ENCODE measurements around the gene MAPK10.

The MAPK10 gene

DNA sequence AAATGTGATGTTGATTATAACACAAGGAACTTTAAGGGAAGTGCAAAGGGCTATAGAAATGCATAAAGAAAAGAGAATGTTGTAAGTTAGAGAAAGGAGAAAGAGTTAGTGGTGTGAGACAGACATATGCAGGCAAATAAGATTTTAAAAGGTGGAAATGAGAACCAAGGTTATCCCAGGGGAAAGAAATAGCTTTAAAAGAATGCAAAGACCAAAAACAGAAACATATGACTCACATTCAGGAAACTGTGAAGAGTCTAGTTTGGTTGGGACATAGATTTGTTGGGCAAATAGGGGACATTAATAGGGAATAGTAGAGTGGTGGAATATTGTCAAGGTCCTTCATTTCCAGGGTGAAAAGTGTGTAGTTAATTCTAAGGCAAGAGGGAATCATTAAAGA, 52.4 kb downstream of the MAPK10 start:
- no peak overlapping the region for H3K4me3 ChIP-seq (ENCODE audit: low read depth, low read length)
- no peak for DNase-seq (ENCODE audit: low read depth)
- TF ChIP-seq, protein P1, sequence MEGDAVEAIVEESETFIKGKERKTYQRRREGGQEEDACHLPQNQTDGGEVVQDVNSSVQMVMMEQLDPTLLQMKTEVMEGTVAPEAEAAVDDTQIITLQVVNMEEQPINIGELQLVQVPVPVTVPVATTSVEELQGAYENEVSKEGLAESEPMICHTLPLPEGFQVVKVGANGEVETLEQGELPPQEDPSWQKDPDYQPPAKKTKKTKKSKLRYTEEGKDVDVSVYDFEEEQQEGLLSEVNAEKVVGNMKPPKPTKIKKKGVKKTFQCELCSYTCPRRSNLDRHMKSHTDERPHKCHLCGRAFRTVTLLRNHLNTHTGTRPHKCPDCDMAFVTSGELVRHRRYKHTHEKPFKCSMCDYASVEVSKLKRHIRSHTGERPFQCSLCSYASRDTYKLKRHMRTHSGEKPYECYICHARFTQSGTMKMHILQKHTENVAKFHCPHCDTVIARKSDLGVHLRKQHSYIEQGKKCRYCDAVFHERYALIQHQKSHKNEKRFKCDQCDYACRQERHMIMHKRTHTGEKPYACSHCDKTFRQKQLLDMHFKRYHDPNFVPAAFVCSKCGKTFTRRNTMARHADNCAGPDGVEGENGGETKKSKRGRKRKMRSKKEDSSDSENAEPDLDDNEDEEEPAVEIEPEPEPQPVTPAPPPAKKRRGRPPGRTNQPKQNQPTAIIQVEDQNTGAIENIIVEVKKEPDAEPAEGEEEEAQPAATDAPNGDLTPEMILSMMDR (IDR thresholded peaks at IDR 0.05; ENCODE audit: low read depth, low read length, missing control alignments): no peak

GRCh38 chr4:86306816-86307215, 53.0 kb downstream of the MAPK10 start:
- DNase-seq (ENCODE audit: low read depth): no peak
- H3K4me3 ChIP-seq (ENCODE audit: low read depth, low read length): no peak overlapping the region

DNA sequence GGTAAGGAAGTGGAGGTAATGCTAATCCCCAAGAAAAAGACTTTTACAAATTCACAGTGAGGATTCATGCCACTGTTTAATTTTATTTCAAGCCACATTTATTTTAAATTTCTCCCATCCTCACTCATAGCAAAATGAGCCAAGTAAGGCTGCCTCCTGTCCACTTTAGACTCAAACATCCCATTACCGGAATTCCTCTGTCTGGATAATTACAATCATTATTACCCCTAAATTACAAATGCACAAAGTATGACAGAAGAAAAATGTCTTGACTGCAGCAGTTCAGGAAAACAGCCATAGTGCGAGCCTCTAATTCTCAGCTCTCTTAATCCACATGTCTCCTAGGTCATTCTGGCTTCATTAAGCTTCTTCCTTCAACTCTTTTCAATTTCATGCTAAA, 57.0 kb downstream of the MAPK10 start:
- H3K4me3 ChIP-seq (ENCODE audit: low read depth, low read length): no peak overlapping the region
- TF ChIP-seq, protein P1 (IDR thresholded peaks at IDR 0.05; ENCODE audit: low read depth, low read length, missing control alignments): no peak
- DNase-seq (ENCODE audit: low read depth): no peak

More at GRCh38 chr4:86306816-86307215, 53.0 kb downstream of the MAPK10 start:
- TF ChIP-seq, protein P1 (IDR thresholded peaks at IDR 0.05; ENCODE audit: low read depth, low read length, missing control alignments): no peak

DNA sequence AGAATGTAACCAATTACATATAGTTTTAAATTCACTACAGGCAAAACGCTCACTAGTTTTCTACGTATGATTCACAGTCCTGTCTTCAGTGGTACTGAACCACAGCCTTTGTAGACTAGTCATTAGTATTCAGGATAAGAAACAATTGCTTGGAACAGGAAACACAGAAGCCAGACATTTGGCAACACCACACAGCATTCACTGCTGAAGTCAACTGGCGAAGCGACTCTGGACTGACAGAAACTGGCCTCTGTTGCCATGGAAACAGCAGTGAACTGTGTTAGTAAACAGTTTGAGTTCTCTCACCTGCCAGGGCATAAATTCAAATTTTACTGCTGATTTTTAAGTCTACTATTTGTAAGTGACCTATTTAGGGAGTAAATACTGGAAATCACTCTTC, 57.6 kb downstream of the MAPK10 start:
- DNase-seq (ENCODE audit: low read depth): no peak
- TF ChIP-seq, protein P1 (IDR thresholded peaks at IDR 0.05; ENCODE audit: low read depth, low read length, missing control alignments): no peak
- no peak overlapping the region for H3K4me3 ChIP-seq (ENCODE audit: low read depth, low read length)

GRCh38 chr4:86300516-86300915, 59.3 kb downstream of the MAPK10 start:
- TF ChIP-seq, protein P1 (IDR thresholded peaks at IDR 0.05; ENCODE audit: low read depth, low read length, missing control alignments): no peak
- H3K4me3 ChIP-seq (ENCODE audit: low read depth, low read length): no peak overlapping the region
- no peak for DNase-seq (ENCODE audit: low read depth)

DNA sequence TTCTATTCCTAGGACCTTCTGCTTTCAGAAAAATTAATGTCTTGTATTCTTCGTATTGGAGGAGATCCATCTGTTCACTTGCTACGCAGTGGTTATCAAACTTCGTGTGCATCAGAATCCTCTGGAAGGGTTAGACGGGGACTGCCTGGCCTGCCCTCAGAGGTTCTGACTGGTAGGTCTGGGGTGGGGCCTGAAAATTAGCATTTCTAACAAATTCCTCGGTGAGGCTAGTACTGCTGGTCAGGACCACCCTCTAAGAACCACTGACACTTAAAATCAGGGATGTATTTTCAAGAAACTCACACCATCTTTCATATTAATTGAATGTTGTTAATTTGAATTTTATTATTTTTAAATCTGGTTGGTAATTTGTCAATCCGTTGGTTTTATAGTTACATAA, 63.0 kb downstream of the MAPK10 start:
- no peak overlapping the region for H3K4me3 ChIP-seq (ENCODE audit: low read depth, low read length)
- TF ChIP-seq, protein P1 (IDR thresholded peaks at IDR 0.05; ENCODE audit: low read depth, low read length, missing control alignments): no peak
- no peak for DNase-seq (ENCODE audit: low read depth)

DNA sequence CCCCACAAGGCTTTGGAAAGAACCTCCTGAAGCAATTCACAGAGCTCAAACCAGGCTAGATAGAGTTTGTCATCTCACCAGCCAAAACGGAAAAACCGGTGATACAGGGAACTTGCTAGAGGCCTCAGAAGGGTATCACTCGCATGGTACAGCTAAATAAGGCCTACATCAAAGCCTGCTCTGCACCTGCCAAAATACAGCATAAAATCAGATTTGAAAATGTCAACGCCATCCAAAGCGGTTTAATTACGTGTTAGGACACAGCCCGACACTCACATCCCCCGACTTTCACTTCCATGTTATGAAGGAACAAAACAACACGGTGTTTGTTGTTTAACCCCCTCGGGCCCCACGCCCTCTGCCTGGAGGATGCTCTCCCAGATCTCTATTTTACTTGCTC, 65.0 kb downstream of the MAPK10 start:
- no peak overlapping the region for H3K4me3 ChIP-seq (ENCODE audit: low read depth, low read length)
- TF ChIP-seq, protein P1 (IDR thresholded peaks at IDR 0.05; ENCODE audit: low read depth, low read length, missing control alignments): no peak
- no peak for DNase-seq (ENCODE audit: low read depth)
